Mucosa of stomach (tissue), 1 donor: ENCODE results near the gene MST1.
"Not testable (repeated sequence)": the region's sequence is repeated elsewhere in the genome, so short reads cannot be mapped to it uniquely, and the experiment has no call there.

Experiments
- H3K27me3 ChIP-seq: one replicate; pipeline ENCODE4 v1.7.0; 2013; ENCODE audit warnings: mild to moderate bottlenecking, low read length; ENCODE audit not compliant: control insufficient read depth, insufficient read depth
- H3K36me3 ChIP-seq: one replicate; pipeline ENCODE4 v1.7.0; 2013; ENCODE audit warnings: low read length; ENCODE audit not compliant: control insufficient read depth, insufficient read depth
- H3K4me1 ChIP-seq: one replicate; pipeline ENCODE4 v1.7.0; 2013; ENCODE audit warnings: mild to moderate bottlenecking, low read length; ENCODE audit not compliant: control insufficient read depth, insufficient read depth
- H3K4me3 ChIP-seq: one replicate; pipeline ENCODE4 v1.7.0; 2013; ENCODE audit warnings: low read length
- H3K9ac ChIP-seq: one replicate; pipeline ENCODE4 v1.7.0; 2013; ENCODE audit warnings: mild to moderate bottlenecking, low read length, moderate library complexity
- H3K9me3 ChIP-seq: one replicate; pipeline ENCODE4 v1.7.0; 2013; ENCODE audit warnings: mild to moderate bottlenecking, low read length, moderate library complexity; ENCODE audit not compliant: control insufficient read depth
- donor health status: Pancreatic carcinoma.

Gene MST1

GRCh38 chr3:49705390-49705960, 16.2 kb upstream of the MST1 start:
- H3K4me1 ChIP-seq: no peaks in the 10 kb centered on the region

GRCh38 chr3:49704629-49705028, 15.4 kb upstream of the MST1 start:
- no peaks in the 10 kb centered on the region for H3K27me3 ChIP-seq
- H3K4me3 ChIP-seq: no peak overlapping the region
- no peak overlapping the region for H3K9ac ChIP-seq
- no peaks in the 10 kb centered on the region for H3K9me3 ChIP-seq
- no peaks in the 10 kb centered on the region for H3K4me1 ChIP-seq
- H3K36me3 ChIP-seq: no peaks in the 10 kb centered on the region

More at GRCh38 chr3:49705390-49705960, 16.2 kb upstream of the MST1 start:
- no peak overlapping the region for H3K4me3 ChIP-seq
- no peaks in the 10 kb centered on the region for H3K36me3 ChIP-seq
- no peak overlapping the region for H3K9ac ChIP-seq
- H3K9me3 ChIP-seq: no peaks in the 10 kb centered on the region
- no peaks in the 10 kb centered on the region for H3K27me3 ChIP-seq

- no peaks in the 10 kb centered on the region for H3K36me3 ChIP-seq
- H3K9ac ChIP-seq: no peak overlapping the region
- H3K4me1 ChIP-seq: no peaks in the 10 kb centered on the region
- H3K9me3 ChIP-seq: no peaks in the 10 kb centered on the region
- no peak overlapping the region for H3K4me3 ChIP-seq
- no peaks in the 10 kb centered on the region for H3K27me3 ChIP-seq
These were observed 14.7 kb upstream of the MST1 start for GRCh38 chr3:49703956-49704355.

- H3K36me3 ChIP-seq: no peaks in the 10 kb centered on the region
- H3K4me3 ChIP-seq: no peak overlapping the region
- H3K27me3 ChIP-seq: no peaks in the 10 kb centered on the region
- no peaks in the 10 kb centered on the region for H3K9me3 ChIP-seq
- H3K4me1 ChIP-seq: no peaks in the 10 kb centered on the region
- H3K9ac ChIP-seq: no peak overlapping the region
These were observed 14.2 kb upstream of the MST1 start for GRCh38 chr3:49703443-49703927.

- no peak overlapping the region for H3K4me3 ChIP-seq
- H3K27me3 ChIP-seq: no peaks in the 10 kb centered on the region
- H3K36me3 ChIP-seq: no peaks in the 10 kb centered on the region
- H3K4me1 ChIP-seq: no peaks in the 10 kb centered on the region
- H3K9me3 ChIP-seq: no peaks in the 10 kb centered on the region
- no peak overlapping the region for H3K9ac ChIP-seq
These were observed 13.4 kb upstream of the MST1 start for GRCh38 chr3:49702672-49703071.

GRCh38 chr3:49701388-49702077, 12.3 kb upstream of the MST1 start:
- Histone ChIP-seq H3K27me3 (no peaks in the 10 kb centered on the region), H3K9ac (no peak overlapping the region), H3K36me3 (no peaks in the 10 kb centered on the region), H3K9me3 (no peaks in the 10 kb centered on the region), H3K4me3 (no peak overlapping the region), H3K4me1 (no peaks in the 10 kb centered on the region)

- no peak overlapping the region for H3K9ac ChIP-seq
- no peak overlapping the region for H3K4me3 ChIP-seq
These were observed 11.3 kb upstream of the MST1 start for GRCh38 chr3:49700453-49701128.

GRCh38 chr3:49700014-49700413, 10.7 kb upstream of the MST1 start:
- Histone ChIP-seq H3K4me1 (no peaks in the 10 kb centered on the region), H3K36me3 (no peaks in the 10 kb centered on the region)

More at GRCh38 chr3:49700453-49701128, 11.3 kb upstream of the MST1 start:
- H3K27me3 ChIP-seq: no peaks in the 10 kb centered on the region
- no peaks in the 10 kb centered on the region for H3K4me1 ChIP-seq
- no peaks in the 10 kb centered on the region for H3K36me3 ChIP-seq
- H3K9me3 ChIP-seq: no peaks in the 10 kb centered on the region

GRCh38 chr3:49699281-49699979, 10.2 kb upstream of the MST1 start:
- H3K27me3 ChIP-seq: no peaks in the 10 kb centered on the region
- no peak overlapping the region for H3K4me3 ChIP-seq
- no peaks in the 10 kb centered on the region for H3K36me3 ChIP-seq
- no peaks in the 10 kb centered on the region for H3K9me3 ChIP-seq
- no peaks in the 10 kb centered on the region for H3K4me1 ChIP-seq
- H3K9ac ChIP-seq: no peak overlapping the region

More at GRCh38 chr3:49700014-49700413, 10.7 kb upstream of the MST1 start:
- Histone ChIP-seq H3K9me3 (no peaks in the 10 kb centered on the region), H3K9ac (no peak overlapping the region), H3K4me3 (no peak overlapping the region), H3K27me3 (no peaks in the 10 kb centered on the region)

GRCh38 chr3:49695350-49696015, 6.2 kb upstream of the MST1 start:
- H3K9ac ChIP-seq, H3K4me1 ChIP-seq, H3K27me3 ChIP-seq, H3K4me3 ChIP-seq, H3K36me3 ChIP-seq, H3K9me3 ChIP-seq: not testable (repeated sequence)

- not testable (repeated sequence) for H3K27me3 ChIP-seq, H3K36me3 ChIP-seq, H3K9ac ChIP-seq, H3K9me3 ChIP-seq, H3K4me3 ChIP-seq
- H3K4me1 ChIP-seq: peaks cover 12% of the 10 kb centered on the region
These were observed 5.3 kb upstream of the MST1 start for GRCh38 chr3:49694409-49695070.
